22Rv1 (cell line): ENCODE results near the gene LYPD5.

Experiments used
- H3K27ac ChIP-seq: fragments of 450-650 bp; 2 replicates; pipeline ENCODE4 v1.5.1; 2017
- CTCF ChIP-seq: fragments of 450-650 bp; IDR thresholded peaks from 2 replicates; pipeline ENCODE4 v1.5.1; 2017; ENCODE audit warnings: mild to moderate bottlenecking
- ZFX ChIP-seq: fragments of 450-650 bp; IDR thresholded peaks from 2 replicates; pipeline ENCODE4 v1.6.1; 2017; ENCODE audit warnings: antibody characterized with exemption, borderline replicate concordance

Gene LYPD5

DNA sequence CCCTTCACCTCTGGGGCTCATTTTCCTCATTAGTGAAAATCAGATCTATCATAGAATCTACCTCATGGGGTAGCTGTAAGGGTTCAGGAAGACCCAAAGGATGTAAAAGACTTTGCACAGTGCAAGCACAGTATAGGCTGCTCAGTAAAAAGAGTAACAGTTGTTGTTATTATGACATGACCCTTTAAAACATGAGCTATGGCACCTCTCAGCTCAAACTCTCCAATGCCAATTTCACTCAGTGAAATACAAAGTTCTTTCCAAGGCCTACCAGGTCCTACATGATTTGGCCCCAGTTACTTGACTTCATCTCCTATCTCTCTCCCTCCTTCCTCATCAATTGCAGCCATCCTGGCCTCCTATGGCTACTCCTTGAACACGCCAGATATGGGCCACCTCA is 52.3 kb downstream of the LYPD5 start:
- no peak overlapping the region for H3K27ac ChIP-seq
- TF ChIP-seq CTCF (no peak), ZFX (no peak)

GRCh38 chr19:43749152-43749551 is 53.1 kb downstream of the LYPD5 start:
- TF ChIP-seq CTCF: no peak
- TF ChIP-seq ZFX: no peak
- no peak overlapping the region for H3K27ac ChIP-seq

DNA sequence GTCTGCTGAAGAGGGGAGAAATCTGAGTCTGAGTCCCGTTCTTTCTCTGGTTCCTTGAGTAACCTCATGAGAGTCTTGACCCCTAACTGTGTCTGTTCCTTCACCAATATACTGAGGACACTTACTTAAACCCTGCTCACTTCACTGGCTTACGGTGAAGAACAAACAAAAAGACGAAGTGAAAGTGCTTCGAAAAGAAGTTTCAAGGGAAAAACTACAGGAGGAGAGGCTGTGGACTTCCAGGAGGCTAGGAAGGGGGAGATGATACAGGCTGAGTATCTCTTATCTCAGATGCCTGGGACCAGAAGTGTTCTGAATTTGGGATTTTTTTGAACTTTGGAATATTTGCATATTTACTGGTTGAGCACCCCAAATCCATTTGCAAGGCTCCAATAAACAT is 53.6 kb downstream of the LYPD5 start:
- H3K27ac ChIP-seq: no peak overlapping the region
- TF ChIP-seq CTCF: no peak
- no peak for TF ChIP-seq ZFX

- TF ChIP-seq ZFX (no peak), CTCF (no peak)
- no peak overlapping the region for H3K27ac ChIP-seq
Observed at GRCh38 chr19:43748205-43748594, 54.0 kb downstream of the LYPD5 start.

DNA sequence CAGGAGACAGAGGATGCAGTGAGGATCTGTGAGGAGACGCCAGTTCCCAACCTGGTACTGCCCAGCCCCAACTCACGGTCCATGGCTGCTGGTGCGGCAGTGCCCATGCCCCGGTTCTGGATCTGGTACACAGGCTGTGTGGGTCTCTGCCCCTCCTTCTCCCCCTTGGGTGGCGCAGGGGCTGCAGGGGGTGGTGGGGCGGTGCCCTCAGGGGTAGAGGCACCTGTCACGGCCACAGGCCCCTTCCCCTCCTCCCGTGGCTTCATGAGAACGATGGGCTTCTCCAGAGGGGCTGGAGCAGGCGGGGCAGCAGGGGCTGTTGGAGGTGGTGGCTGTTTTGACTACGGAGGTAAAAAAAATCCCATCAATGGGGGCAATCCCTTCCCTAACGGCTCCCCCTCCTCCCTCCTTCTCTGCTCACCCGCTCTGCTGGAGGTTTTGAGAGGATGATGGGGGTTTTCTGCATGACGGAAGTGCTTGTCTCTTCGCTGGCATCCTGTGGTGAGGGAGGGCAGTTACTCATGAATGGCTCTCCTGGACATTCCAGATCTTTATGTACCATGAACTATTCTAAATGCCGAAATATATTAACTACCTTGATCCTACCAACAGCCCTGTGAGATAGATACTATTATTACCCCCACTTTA is 54.6 kb downstream of the LYPD5 start:
- H3K27ac ChIP-seq: no peak overlapping the region
- TF ChIP-seq ZFX: no peak
- TF ChIP-seq CTCF: no peak
